NCI-H2029 (cell line): Measurements from ENCODE around the gene LMX1A.

Source experiments
- DNase-seq: peaks from one replicate; lab custom pipeline; 2025; lab: John Stamatoyannopoulos, UW

LMX1A gene

GRCh38 chr1:165162671-165163241 is 193.8 kb downstream of the LMX1A start:
- peak; percentile 64 for DNase-seq

- no peak for DNase-seq
These were observed 195.4 kb downstream of the LMX1A start for GRCh38 chr1:165161130-165161529.

GRCh38 chr1:165153182-165153581 is 203.3 kb downstream of the LMX1A start:
- no peak for DNase-seq

DNA sequence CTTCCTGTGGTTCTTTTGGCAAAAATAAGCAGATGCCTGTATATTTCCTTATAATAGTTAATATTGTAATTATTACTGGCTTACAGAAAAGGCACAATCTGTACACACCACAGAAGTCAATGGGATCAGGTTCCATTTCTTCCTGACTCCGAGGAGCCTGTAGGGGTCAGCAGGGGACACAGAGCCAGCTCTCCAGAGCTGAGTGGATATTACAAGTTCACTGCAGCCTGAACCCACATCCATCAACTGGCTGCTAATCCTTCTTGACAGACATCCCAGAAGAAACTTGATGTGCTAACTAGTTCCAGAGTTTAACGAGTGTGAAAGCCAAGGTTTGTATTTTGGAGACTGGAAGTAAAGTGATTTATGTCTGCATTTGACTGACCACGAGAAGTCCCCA is 203.8 kb downstream of the LMX1A start:
- no peak for DNase-seq

DNA sequence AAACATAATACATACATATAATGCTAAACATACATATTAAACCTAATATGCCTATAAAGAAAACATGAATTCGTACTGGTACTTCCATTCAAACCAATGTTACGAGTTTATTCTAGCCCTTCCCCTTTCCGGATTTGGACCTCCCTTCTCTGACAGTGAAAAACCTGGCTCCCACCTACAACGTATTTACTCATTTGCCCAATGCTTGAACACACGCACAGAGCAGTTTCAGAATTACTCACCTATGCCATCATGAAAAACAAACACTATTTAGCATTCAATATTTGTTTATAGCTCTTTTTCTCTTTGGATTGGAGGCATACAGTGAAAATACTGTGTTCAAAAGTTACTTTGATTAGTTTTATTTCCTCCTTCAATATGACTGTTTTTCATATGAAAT is 204.4 kb downstream of the LMX1A start:
- DNase-seq: no peak
